GOT3 (cell line): ENCODE measurements around the gene ZNF91.
"Not testable (repeated sequence)": the region's sequence is repeated elsewhere in the genome, so short reads cannot be mapped to it uniquely, and the experiment has no call there.

Experiments used
- DNase-seq: peaks from one replicate; lab custom pipeline; 2025; ENCODE audit warnings: mixed read lengths; lab: John Stamatoyannopoulos, UW

Gene ZNF91

DNA sequence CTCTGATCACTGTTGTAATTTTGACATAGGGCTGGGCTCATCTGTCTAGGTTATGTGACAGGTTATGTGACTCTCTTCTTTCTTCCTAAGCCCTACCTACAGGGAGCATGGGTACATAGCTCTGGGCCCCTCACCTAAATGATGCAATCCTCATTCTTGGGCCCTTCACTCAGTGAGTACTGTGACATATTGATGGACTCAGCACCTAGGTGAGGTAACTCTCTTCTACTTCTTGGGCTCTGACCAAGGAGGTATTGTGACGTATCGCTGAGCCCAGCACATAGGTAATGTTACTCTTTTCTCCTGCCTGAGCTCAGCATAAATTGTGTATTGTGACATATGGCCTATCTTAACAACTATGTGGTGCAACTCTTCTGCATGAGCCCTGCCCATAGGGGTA is 76.3 kb downstream of the ZNF91 start:
- not testable (repeated sequence) for DNase-seq

DNA sequence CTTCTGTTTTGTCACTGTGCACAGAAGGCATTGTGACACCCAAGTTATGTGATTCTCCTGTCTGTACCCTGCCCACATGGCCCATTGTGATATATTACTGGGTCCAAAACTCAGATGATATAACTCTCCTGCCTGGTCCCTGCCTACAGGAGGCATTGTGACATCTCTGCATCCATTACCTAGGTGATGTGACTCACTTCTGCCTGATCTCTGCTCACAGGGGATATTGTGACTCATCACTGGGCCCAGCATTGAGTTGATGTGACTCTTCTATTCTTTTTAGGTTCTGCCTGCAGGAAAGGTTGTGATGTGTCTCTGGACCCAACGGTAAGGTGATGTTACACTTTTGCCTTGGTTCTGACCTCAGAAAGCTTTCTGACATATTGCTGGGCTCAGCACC is 77.1 kb downstream of the ZNF91 start:
- no peak for DNase-seq

DNA sequence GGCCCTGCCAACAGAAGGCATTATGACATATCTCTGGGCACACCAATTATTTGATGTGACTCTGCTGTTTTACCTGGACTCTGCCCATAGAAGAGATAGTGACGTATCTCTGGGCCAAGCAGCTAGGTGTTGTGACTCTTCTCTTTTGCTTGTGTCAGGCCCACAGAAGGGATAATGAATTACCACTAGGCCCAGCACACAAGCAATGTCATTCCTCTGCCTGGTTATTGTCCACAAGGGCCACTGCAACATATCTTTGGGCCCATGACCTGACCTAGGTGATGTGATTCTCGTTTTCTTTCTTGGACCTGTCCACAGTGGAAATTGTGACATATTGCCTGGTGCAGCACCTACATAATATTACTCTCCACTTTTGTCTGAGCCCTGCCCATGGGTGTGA is 80.0 kb downstream of the ZNF91 start:
- DNase-seq = no peak

DNA sequence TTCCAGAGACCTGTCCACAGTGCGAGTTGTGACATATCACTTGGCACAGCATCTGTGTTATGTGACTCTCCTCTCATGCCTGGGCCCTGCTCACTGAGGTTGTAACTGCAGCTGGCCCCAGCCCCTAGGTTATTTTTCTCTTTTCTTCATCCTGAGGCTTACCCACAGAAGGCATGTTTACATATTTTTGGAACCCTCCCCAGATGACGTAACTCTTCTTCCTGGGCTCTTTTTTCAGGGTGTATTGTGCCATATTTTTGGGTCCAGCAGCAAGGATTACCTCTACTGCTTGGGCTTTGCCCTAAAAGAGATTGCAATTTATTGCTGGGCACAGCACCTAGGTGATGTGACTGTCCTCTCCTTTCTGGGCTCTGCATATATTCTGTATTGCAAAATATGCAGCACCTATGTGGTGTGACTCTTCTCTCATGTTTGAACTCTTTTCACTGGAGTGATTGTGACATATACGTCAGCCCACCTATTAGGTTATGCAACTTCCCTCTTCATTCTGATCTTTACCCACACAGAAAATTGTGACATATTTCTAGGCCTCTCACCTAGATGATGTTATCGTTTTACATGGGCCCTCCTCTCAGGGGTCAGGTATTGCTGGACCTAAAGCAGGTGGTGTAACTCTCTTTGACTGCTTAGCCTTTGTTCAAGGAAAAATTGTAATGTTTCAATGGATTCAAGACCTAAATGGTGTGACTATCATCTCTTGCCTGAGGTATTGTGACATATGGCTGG is 80.6 kb downstream of the ZNF91 start:
- DNase-seq = no peak

DNA sequence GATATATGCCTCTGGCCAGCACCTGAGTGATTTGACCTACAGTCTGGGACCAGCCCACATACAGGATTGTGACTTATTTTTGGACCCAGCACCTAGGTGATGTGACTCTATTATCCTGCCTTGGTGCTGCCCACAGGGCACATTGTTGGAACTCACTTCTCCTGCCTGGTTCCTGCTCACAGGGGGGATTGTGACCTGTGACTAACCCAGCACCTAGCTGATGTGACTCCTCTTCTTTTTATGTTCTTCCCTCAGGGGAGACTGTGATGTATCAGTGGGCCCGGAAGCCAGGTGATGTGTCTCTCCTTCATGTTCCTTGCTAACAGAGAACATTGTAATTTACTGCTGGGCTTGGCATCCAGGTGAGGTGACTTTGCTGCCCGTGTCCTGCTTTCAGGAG is 82.1 kb downstream of the ZNF91 start:
- DNase-seq = no peak

DNA sequence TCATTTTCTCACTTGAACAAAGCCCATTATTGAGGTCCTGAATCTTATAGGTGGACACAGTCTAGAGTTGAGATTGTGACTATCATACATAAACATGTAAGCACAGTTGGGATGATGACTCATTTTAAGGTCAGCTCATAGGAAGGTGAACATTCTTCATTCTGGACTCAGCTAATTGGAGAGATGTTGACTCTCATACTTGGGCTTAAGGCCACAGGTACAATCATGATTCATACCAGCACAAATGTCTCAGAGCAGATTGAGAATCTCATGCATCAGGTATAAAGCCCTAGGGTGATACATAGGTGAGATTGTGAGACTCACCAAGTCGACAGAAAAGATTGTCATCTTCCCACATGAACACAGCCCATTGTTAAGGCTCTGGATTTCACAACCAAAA is 82.8 kb downstream of the ZNF91 start:
- no peak for DNase-seq

DNA sequence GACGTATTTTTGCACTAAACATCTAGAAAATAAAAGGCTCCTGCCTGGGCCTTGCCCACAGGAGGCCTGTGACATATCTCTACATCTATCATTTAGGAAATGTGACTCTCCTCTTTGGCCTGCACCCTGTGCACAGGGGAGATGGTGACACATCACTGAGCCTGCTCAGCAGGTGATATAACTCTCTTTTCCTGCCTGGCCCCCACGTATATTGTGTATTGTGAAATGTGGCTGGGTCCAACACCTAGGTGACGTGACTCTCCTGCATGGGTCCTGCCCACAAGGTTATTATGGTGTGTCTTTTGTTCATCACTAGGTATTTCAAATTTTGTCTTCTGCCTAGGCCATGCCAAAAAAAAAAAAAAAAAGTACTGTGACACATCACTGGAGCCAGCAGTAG is 83.7 kb downstream of the ZNF91 start:
- DNase-seq = no peak

DNA sequence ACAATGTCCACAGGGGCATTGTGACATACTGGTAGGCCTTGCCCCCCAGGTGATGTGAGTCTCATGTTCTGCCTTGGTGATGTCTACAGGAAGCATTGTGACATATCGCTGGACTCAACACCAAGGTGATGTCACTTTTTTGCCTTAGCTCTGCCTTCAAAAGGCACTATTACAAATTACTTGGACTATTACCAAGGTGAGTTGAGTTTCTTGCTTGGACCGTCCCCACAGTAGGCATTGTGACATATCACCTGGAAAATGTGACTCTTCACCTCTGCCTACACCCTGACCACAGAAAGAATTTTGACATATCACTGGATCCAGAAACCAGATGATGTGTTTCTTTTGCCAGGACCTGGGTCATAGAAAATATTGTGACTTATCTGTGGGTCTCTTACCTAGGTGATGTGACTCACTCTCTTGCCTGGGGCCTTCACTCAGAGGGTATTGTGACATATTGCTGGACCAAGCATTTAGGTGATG is 84.5 kb downstream of the ZNF91 start:
- DNase-seq = no peak

DNA sequence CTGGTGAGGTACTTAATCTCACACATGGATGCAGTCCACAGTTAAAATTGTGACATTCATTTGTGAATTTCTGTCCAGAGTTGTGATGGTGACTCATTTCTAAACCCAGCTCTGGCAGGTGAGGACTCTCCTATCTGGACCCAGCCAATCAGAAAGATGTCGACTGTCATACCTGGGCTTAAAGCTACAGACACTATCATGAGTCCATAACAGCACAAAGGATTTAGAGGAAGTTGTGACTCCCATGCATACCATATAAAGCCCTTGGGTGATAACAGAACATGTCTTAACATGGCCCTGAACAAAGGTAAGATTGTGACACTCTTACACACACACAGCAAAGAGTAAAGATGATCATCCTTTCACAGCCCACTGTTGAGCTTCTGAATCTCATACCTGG is 85.3 kb downstream of the ZNF91 start:
- no peak for DNase-seq

DNA sequence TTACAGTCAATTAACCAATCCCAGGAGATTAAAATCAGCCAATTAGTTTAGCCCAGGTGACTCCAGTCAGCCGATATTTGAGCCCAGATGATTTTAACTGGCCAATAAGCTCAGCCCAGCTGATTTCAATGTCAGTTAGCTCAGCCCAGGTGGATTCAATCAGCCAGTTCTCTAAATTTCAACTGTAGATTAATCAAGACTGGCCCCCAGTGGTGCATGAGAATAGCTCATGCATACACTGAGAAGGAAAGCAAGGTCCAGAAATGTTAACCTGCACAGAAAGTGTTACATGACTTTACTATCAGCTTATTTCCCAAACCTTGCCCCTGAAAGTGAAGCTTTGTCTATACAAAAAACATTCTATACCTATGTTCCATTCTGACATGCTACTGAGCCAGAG is 89.7 kb downstream of the ZNF91 start:
- no peak for DNase-seq

DNA sequence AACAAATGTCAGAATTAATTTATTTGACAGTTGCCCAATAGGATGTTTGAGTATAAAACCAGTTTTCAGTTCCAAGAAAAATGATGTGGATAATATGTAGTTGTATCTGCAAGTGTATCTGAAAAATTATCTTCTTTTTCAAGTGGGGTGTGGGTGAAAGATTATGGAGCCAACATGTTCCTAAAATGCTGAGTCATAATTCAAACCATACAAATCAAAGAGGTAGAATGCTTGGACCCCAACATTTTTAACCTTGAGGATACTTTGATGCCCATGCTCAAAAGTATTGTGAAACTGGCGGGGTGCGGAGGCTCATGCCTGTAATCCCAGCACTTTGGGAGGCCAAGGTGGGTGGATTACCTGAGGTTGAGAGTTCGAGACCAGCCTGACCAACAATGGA is 91.0 kb downstream of the ZNF91 start:
- DNase-seq = no peak

DNA sequence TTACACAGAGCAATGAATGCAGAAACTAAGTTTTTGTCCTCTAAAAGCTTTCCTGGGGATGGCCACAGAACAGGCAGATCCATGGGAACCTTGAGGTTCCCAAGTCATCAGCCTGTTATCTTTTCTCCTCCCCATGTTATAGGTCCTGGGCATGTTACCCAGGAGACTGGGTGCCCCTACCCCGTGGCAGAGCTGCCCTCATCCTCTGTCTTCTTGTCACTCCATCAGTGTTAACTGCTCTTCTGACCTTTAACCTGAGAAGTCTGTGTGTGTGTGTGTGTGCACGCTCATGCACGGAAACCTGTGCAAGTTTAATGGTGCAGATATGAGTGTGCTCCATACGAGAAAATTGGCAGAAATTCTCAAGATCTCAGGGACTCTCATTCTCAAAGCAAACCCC is 101.1 kb downstream of the ZNF91 start:
- no peak for DNase-seq

DNA sequence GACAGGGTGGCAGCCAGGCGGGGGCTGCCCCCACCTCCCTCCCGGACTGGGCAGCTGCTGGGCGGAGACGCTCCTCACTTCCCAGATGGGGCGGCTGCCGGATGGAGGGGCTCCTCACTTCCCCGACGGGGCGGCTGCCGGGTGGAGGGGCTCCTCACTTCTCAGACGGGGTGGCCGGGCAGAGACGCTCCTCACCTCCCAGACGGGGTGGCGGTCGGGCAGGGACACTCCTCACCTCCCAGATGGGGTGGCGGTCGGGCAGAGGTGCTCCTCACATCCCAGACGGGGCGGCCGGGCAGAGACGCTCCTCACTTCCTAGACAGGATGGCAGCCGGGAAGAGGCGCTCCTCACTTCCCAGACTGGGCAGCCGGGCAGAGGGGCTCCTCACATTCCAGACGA is 105.3 kb downstream of the ZNF91 start:
- DNase-seq = not testable (repeated sequence)
